Activated CD4-positive, CD25-positive, alpha-beta regulatory T cell (primary cell): ENCODE results near the gene CRISP1.
"Not testable (repeated sequence)": the region's sequence is repeated elsewhere in the genome, so short reads cannot be mapped to it uniquely, and the experiment has no call there.

Experiments
- DNase-seq, 4 experiments: peaks; one replicate each; lab custom pipeline; 2025; lab: John Stamatoyannopoulos, UW

The CRISP1 gene

GRCh38 chr6:49866485-49866943, at the start of gene CRISP1:
Gene CRISP1 (minus strand): TSS chr6:49866535. CDS start chr6:49857400, 9,135 bp downstream.
- no peak for DNase-seq

DNA sequence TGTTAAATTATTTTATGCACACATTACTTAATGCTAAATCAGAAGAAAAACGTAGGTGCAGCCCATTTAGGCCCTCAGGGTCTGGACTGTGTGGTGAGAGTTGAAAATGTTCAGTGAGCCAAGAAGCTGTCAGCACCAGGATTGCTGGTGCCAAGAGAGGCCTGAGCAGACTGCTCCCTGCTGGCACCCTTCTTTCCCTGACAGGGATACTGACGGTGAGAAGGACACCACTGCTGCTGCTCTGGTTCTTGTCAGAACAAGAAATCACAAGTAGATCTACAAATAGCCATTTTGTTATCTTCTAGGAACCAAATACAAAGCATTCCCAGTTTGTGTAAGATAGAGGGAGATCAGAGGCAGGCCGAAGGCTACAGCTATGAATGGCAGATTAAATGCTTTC, 48.7 kb upstream of the CRISP1 start:
- no peak for DNase-seq

- DNase-seq, result no peak
Measured at GRCh38 chr6:49913636-49914375, 47.5 kb upstream of the CRISP1 start.

DNA sequence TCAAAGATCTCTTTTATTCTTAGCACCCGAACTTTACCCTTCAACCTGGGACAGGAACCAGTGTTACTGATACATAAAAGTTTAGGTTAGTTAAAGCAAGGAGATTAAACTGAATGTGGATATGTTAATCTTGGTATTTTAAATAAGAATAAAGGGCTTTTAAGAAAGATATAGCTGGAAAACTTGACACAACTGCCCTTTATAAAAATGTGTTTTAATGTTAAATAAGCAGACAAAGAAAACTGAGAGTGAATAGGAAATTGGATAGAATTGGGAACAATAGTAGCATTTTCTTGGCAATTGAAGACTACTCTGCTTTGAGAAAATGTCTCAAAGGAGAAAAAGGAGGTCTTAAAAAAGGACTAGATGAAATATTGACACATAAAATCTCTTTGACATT, 45.9 kb upstream of the CRISP1 start:
- no peak for DNase-seq

GRCh38 chr6:49911252-49911651, 44.9 kb upstream of the CRISP1 start:
- no peak for DNase-seq

GRCh38 chr6:49909563-49909962, 43.2 kb upstream of the CRISP1 start:
- DNase-seq, result no peak

DNA sequence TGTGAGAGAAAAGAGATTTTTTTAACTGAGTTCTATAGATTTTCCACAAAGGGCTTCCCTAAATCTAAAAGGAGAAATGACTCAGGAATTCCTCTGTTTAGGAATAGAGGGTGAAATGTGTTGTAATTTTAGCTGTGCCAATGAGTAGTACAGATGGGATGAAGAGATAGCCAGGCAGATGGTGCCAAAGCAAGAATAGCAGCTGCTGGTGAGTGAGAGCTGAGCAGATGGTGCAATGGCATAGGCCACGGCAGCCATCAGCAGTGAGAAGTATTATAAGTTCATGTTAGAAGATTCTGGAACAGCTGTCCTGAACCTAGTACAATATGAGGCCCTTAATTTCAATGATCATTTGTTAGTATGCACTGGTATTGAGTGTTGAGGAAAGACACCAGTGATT, 40.2 kb upstream of the CRISP1 start:
- no peak for DNase-seq

- no peak for DNase-seq
Measured at GRCh38 chr6:49905296-49905695, 39.0 kb upstream of the CRISP1 start.

- DNase-seq, result no peak
Measured at GRCh38 chr6:49902856-49903255, 36.5 kb upstream of the CRISP1 start.

DNA sequence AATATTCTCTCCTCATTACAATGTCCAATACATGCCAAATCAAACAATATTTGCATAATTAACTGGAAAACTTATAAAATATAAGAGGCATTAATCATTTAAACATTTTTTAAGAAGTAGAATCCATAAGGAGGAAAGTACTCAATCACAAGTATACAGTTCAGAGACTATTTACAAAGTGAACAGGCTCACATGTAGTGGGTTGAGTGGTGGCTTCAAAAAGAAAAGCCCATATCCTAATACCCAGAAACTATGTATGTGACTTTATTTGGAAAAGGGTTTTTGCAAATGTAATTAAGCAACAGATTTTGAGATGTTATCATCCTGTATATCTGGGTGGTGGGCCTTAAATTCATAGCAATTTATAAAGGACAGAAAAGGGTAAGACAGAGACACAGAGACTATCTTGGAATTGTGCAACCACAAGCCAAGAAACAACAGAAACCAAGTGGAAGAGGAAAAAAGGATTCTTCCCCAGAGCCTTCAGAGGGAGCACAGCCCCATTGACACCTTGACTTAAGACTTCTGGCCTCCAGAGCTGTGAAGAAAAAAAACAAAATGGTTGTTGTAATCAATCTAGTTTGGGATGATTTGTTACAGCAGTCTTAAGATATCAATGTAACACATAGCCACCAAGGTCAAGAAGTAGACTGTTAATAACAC, 32.7 kb upstream of the CRISP1 start:
- no peak for DNase-seq

- DNase-seq, result not testable (repeated sequence)
Measured at GRCh38 chr6:49895553-49895952, 29.2 kb upstream of the CRISP1 start.

DNA sequence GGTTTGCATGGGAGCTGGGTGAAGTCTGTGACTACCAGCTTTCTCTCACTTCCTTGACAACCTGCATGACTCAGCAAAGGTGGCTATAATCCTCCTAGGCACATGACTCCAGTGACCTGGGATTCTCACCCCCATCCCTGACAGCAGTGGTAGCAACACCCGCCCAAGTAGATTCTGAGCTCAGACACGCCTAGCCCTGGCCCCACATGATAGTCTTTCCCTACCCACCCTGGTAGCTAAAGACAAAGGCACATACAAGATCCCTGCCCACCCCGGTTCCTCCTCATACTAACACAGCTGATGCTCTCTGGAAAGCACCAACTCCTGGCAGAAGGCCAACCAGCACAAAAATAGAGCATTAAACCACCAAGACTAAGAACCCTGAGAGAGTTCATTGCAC, 25.9 kb upstream of the CRISP1 start:
- DNase-seq, result no peak

- DNase-seq, result no peak
Measured at GRCh38 chr6:49890988-49891387, 24.7 kb upstream of the CRISP1 start.

GRCh38 chr6:49888742-49889431, 22.6 kb upstream of the CRISP1 start:
- no peak for DNase-seq

- no peak for DNase-seq
Measured at GRCh38 chr6:49868951-49869529, 2.7 kb upstream of the CRISP1 start.

GRCh38 chr6:49856282-49856681, 10.1 kb downstream of the CRISP1 start:
- no peak for DNase-seq

DNA sequence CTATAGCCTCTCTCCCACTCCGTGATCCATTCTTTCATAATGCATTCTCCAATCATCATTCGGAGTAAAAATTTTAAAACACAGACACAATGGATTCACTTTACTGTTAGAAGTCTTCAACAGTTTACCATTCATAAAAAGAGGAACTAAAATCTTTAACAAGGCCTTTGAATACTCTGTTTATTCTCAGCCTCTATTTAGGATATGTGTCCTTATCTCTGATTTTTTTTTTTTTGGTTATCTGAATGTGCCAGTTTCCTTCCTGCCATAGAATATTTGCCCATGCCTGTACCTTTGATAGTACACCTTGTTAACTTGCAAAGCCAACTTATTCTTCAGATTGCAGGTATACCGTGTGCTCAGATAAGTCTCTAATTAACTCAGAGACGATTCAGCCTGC, 11.1 kb downstream of the CRISP1 start:
- DNase-seq, result no peak

- DNase-seq, result no peak
Measured at GRCh38 chr6:49852975-49853374, 13.4 kb downstream of the CRISP1 start.

DNA sequence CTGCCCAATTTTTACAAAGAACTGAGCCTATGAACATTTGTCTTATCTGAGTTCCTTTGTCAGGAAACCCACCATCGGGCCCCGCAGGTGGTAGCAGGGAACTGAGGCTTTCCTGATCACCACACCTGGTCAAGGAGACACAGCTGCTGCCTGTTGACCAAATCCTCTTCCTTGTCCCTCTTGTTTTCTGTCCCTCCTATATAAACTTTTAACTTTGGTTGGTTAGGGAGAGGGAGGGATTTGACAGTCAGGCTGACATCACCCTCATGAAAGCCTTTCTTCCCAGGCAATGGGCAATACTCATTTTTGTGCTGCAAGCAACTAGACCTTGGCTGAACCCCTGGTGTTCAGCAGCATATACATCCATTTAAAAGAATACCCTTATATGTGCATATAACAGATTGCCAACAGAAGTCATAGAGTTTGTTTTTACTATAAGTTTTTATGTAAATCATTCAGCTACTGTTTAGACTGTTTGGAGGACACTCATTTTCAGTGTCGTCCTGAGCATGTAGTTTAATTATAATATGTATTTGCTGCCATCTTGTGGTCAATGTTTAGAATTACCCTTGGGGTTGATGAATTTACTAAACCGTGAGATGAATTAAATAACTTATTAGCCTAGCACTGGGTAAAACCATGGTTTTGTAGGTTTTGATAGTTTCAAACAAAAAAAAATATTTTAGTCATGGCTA, 17.0 kb downstream of the CRISP1 start:
- no peak for DNase-seq

- DNase-seq, result no peak
Measured at GRCh38 chr6:49847673-49848072, 18.7 kb downstream of the CRISP1 start.

- DNase-seq, result no peak
Measured at GRCh38 chr6:49847014-49847413, 19.3 kb downstream of the CRISP1 start.

DNA sequence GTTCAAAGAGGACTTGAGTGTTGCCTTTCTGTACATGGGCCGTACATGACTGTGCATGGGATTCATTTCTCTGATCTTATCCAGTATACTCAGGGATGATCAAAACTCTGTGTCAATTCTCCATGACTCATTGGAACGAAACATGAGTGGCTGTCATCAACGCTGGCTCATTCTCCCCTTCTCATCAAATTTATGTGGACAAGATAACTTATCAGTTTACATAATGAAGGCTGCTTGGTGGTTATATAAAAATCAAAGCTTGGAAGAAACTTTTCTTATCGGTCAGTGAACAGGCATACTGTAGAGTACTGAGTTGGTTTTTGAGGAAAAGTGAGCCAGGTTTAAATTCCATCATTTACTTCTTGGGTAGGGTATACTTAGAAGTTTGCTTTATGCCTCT, 24.9 kb downstream of the CRISP1 start:
- DNase-seq, result no peak
